Adrenal gland (tissue), 12 donors: Measurements from ENCODE around the gene CLEC2A. TPM values are rescaled to one million over a fixed set of nuclear protein-coding genes. Genes with fewer than 3 reads are reported as not detected.

Experiments used
- DNase-seq, 7 donors: peaks; one replicate each; pipeline ENCODE4 v3.0.0-alpha.2; 2019 to 2020
- H3K27ac ChIP-seq, 5 donors: fragments of 200-600 bp; sonication (generic) in 4 of 5; 1 replicate in 3 of 5; 2 replicates in 2 of 5; pipeline versions ENCODE4 v1.5.1 to v1.8.0; 2016 to 2020; ENCODE audit warnings: mild to moderate bottlenecking in 1 of 5
- H3K27me3 ChIP-seq: fragments of 200-600 bp; 2 replicates; pipeline ENCODE4 v1.8.0; 2021
- H3K36me3 ChIP-seq, 2 donors: fragments of 200-600 bp; replicated peaks in 1 of 2; 1 replicate in 1 of 2; 2 replicates in 1 of 2; pipeline versions ENCODE4 v1.5.1 to v1.8.0; 2018 to 2022
- H3K4me1 ChIP-seq, 2 donors: fragments of 200-600 bp; replicated peaks in 1 of 2; 1 replicate in 1 of 2; 2 replicates in 1 of 2; pipeline versions ENCODE4 v1.5.1 to v1.8.0; 2018 to 2021
- H3K4me3 ChIP-seq, 4 donors: fragments of 200-600 bp; sonication (generic) in 3 of 4; one replicate each; pipeline ENCODE4 v1.5.1; 2016 to 2018
- H3K9me3 ChIP-seq, 3 donors: fragments of 200-600 bp; sonication (generic) in 1 of 3; replicated peaks in 1 of 3; 1 replicate in 2 of 3; 2 replicates in 1 of 3; pipeline versions ENCODE4 v1.5.1 to v1.8.0; 2016 to 2021
- CTCF ChIP-seq, 6 experiments: fragments of 450-650 bp in 4 of 6; fragments of 200-600 bp in 2 of 6; sonication (generic) in 1 of 6; IDR thresholded peaks; 1 replicate in 5 of 6; 2 replicates in 1 of 6; pipeline versions ENCODE4 v1.5.1 to v1.8.0; 2016 to 2021; ENCODE audit warnings: antibody characterized with exemption in 6 of 6, mild to moderate bottlenecking in 2 of 6, moderate library complexity in 1 of 6
- POLR2A ChIP-seq, 2 donors: fragments of 450-650 bp; IDR thresholded peaks; one replicate each; pipeline ENCODE4 v1.6.1; 2017; ENCODE audit warnings: antibody characterized with exemption in 2 of 2, mild to moderate bottlenecking in 2 of 2, moderate library complexity in 1 of 2
- WGBS, 4 donors: extraction: QIAGEN DNeasy Blood & Tissue Kit in 2 of 4; methylation state at CpG; one replicate each; pipeline versions ENCODE4 v1.1.5 to v1.1.7; 2013 to 2017; 5-methylcytosine and 5-hydroxymethylcytosine counted together
- intact Hi-C, 2 donors: fragments of 100-400 bp; cut with DNase I; formaldehyde crosslinking; loops; one replicate each; pipeline versions ENCODE4 v1.14.1 to v1.15.0; 2022 to 2023
- polyA plus RNA-seq, 3 donors: library from polyadenylated mRNA; stranded (reverse); fragments of 200-250 nt in 2 of 3; fragments of 350-450 nt in 1 of 3; fragmentation: Illumina TruSeq in 1 of 3; extraction: RNeasy Lipid Tissue Mini Kit (QIAGEN cat#74804) in 1 of 3; gene quantifications; one replicate each; pipeline ENCODE4 v1.2.3, GENCODE V29; 2013 to 2014
- total RNA-seq, 9 donors: library from RNA; depleted of rRNA in 4 of 9; stranded (reverse); fragments of >200 nt in 4 of 9; fragments of 120-200 nt in 1 of 9; fragmentation: NEBNext Ultra II Directional in 1 of 9; extraction: Animal tissue kit (Norgen Biotek cat#: 25700) in 1 of 9; gene quantifications; one replicate each; pipeline versions ENCODE4 v1.1.0 to v1.2.4, GENCODE V29; 2013 to 2023
- donor health status: healthy with polysubstance abuse.
- donor health status: Bipolar disorder and iron deficiency.
- donor health status: DM: yes; HTN: yes; CAD: no.
- donor health status: DM: no; HTN: no; CAD: no.
- donor health status: DM: no; HTN: no; CAD: no.
- donor health status: DM: yes; HTN: yes; CAD: no.

The CLEC2A gene
- total and polyA plus RNA-seq, 12 donors, result not detected

DNA sequence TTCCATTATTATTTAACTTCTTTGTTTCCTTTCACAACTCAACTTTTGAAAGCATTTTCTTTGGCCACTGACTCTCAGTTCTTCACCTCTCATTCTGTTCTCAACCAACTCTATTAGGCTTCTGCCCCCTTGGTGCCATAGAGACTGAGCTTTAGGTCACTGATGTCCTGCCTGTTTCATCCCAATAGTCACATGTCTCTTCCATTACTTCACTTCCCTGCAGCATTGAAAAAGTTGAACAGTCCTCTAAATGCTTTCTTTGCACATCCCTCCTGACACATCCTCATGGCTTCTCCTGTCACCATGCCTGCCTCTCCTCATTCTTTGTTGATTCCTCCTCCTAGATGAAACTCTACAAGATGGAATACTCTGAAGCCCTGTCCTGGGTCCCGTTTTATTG is 41.8 kb upstream of the CLEC2A start:
- intact Hi-C loops, result no loop called here
- Histone ChIP-seq H3K9me3 (no peaks in the 10 kb centered on the region), H3K4me3 (no peak overlapping the region), H3K36me3 (no peaks in the 10 kb centered on the region), H3K27ac (no peak overlapping the region), H3K4me1 (no peaks in the 10 kb centered on the region), H3K27me3 (no peaks in the 10 kb centered on the region)
- WGBS, 4 donors, result 29 to 50% (median 42%) methylated on average over 1 of the region's 1 CpG
- no peak for DNase-seq
- TF ChIP-seq CTCF (IDR thresholded peaks at IDR 0.05), result no peak
- no peak for TF ChIP-seq POLR2A (IDR thresholded peaks at IDR 0.05)

DNA sequence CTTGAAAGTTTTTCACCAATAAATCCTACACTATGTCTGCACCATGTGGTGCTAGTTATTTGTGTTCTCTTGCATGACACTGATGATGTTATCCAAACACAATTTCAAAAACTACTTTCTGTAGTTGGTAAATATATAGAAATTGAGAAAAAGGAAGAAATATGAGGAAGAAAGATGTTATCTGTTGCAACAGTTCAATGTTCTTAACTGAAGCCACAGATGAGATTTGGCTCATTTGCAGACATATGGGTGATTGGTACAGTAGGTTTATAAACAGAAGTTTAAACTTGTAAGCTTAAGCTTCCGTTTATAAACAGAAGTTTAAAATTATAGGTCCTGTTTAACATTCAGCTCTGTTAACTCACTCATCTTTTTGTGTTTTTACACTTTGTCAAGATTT is 39.0 kb upstream of the CLEC2A start, which contains the start of gene CLEC12A:
CLEC12A (plus strand) TSS at position 229 of the 400 bp plus-strand sequence. CDS start 188 bp downstream, outside the sequence.
- 54 to 56% (median 54%) methylated on average over 1 of the region's 1 CpG for WGBS, 4 donors
- no peaks in the 10 kb centered on the region for H3K36me3 ChIP-seq
- no peak for TF ChIP-seq CTCF (IDR thresholded peaks at IDR 0.05)
- no peak for TF ChIP-seq POLR2A (IDR thresholded peaks at IDR 0.05)
- intact Hi-C loops, result no loop called here
- no peaks in the 10 kb centered on the region for H3K9me3 ChIP-seq
- H3K27ac ChIP-seq, result no peak within 1 kb of the TSS
- no peaks in the 10 kb centered on the region for H3K27me3 ChIP-seq
- H3K4me3 ChIP-seq, result no peak within 1 kb of the TSS
- no peak for DNase-seq
- H3K4me1 ChIP-seq, result no peaks in the 10 kb centered on the region

DNA sequence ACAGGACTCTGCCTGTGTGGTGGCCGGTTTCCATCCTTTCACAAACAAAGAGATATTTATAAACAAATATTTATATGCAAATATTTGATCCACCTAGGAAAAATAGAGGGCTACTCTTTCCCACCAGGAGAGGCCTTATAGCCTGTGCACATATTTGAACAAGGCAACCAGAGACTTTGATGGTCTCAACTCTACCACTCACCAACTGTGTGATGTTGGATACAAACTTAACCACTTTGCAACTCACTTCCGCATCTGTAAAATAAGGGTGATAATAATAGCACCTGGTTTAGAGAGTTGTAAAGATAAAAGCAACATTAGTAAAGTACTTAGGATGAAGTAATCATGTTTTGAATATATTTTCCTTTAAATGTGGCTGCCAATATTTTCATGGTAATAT is 37.5 kb upstream of the CLEC2A start:
- H3K27ac ChIP-seq, result no peak overlapping the region
- H3K4me3 ChIP-seq, result no peak overlapping the region
- H3K27me3 ChIP-seq, result no peaks in the 10 kb centered on the region
- intact Hi-C loops, result no loop called here
- DNase-seq, result no peak
- no peaks in the 10 kb centered on the region for H3K4me1 ChIP-seq
- no peaks in the 10 kb centered on the region for H3K9me3 ChIP-seq
- H3K36me3 ChIP-seq, result no peaks in the 10 kb centered on the region
- TF ChIP-seq CTCF (IDR thresholded peaks at IDR 0.05) (no peak), POLR2A (IDR thresholded peaks at IDR 0.05) (no peak)
- WGBS, 4 donors, result 69 to 83% (median 80%) methylated on average over 2 of the region's 2 CpGs

DNA sequence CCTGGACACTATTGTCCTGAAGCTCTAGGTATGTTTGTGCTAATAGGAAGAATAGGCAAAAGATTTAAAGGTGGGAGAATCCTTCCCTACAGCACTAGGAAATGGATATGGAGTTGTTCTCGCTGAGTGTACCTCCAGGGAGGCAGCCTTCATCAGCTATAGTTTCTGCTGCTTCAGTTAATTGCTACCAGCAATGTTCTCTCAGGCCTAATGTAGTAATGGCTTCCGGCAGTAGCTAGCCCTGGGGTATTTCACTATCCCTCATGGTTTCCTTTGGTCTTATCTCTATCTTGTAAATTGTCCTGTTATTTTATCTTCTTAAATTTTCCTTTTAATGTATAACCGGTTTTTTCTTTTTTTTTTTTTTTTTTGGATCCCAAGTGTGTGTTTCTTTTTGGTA is 29.7 kb upstream of the CLEC2A start:
- intact Hi-C loops, result no loop called here
- Histone ChIP-seq H3K27ac (no peak overlapping the region), H3K4me3 (no peak overlapping the region), H3K9me3 (no peaks in the 10 kb centered on the region), H3K36me3 (no peaks in the 10 kb centered on the region), H3K27me3 (no peaks in the 10 kb centered on the region), H3K4me1 (no peaks in the 10 kb centered on the region)
- TF ChIP-seq POLR2A (IDR thresholded peaks at IDR 0.05) (no peak), CTCF (IDR thresholded peaks at IDR 0.05) (no peak)
- DNase-seq, result no peak
- WGBS, 4 donors, result 81 to 89% (median 86%) methylated on average over 3 of the region's 3 CpGs
